GM12873 (cell line): ENCODE results near the gene HAPLN1.
A peak's percentile ranks its signal among the peaks of the same experiment; 100 is the strongest.

Experiments used
- TF ChIP-seq, protein P1 (sequence below): IDR thresholded peaks from 2 replicates; pipeline ENCODE4 v1.5.1; 2012; ENCODE audit warnings: low read depth, mild to moderate bottlenecking, moderate library complexity, low read length, control low read depth; ENCODE audit not compliant: insufficient read depth; ENCODE audit errors: missing control alignments

The HAPLN1 gene

DNA sequence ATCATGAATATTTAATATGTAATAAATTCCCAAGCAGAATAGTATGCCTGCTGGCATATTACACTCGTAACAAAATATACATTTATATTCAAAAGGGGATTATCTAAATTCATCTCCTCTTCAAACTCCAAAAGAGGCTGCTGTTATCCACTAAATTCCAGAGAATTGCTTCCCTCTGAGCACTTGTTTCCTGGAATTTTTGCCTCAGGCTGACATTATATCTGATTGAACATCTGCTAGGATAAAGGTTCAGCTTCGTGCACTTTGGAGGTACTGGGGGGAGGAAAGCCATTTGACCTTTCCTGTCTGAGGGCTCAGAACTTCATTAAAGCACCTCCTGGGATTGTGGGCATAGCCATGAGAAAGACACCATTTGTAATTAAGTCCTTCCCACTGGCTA is 4.3 kb upstream of the HAPLN1 start:
- TF ChIP-seq, protein P1, sequence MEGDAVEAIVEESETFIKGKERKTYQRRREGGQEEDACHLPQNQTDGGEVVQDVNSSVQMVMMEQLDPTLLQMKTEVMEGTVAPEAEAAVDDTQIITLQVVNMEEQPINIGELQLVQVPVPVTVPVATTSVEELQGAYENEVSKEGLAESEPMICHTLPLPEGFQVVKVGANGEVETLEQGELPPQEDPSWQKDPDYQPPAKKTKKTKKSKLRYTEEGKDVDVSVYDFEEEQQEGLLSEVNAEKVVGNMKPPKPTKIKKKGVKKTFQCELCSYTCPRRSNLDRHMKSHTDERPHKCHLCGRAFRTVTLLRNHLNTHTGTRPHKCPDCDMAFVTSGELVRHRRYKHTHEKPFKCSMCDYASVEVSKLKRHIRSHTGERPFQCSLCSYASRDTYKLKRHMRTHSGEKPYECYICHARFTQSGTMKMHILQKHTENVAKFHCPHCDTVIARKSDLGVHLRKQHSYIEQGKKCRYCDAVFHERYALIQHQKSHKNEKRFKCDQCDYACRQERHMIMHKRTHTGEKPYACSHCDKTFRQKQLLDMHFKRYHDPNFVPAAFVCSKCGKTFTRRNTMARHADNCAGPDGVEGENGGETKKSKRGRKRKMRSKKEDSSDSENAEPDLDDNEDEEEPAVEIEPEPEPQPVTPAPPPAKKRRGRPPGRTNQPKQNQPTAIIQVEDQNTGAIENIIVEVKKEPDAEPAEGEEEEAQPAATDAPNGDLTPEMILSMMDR = no peak

DNA sequence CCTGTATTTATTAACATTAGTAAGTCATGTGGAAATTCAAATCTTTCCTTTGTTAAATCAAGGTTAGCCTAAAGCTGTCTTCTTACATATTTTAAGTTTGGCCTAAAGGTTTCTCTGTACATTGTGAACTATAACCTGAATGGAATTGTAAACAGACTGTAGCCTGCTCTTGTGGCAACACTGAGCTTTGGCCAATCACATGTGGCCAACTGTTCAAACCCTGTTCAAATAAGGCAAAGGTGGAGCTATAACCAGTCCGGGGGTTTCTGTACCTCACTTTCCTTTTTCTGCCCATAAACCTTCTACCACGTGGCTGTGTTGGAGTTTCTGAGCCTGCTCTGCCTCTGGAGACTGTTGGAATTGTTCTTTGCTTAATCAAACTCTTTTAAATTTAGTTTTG is 3.3 kb upstream of the HAPLN1 start:
- TF ChIP-seq, protein P1 = no peak

DNA sequence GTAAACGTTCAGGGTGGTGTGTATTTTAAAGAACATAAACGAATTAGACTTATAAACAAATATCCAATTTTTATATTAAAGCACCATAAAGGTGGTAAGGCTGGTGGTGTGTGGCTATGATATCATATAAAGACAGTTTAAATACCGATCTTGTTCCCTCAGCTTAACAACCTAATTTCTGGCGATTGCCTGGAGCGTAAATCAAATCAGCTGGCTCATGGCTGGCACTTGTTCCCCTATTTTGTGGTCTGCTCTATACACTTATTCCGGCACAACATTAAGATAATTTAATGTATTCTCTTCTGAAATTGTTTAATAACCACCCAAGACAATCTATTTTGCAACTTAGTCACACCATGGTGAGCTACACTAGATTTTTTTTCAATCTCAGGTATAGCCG is 2.4 kb upstream of the HAPLN1 start:
- TF ChIP-seq, protein P1 = no peak

DNA sequence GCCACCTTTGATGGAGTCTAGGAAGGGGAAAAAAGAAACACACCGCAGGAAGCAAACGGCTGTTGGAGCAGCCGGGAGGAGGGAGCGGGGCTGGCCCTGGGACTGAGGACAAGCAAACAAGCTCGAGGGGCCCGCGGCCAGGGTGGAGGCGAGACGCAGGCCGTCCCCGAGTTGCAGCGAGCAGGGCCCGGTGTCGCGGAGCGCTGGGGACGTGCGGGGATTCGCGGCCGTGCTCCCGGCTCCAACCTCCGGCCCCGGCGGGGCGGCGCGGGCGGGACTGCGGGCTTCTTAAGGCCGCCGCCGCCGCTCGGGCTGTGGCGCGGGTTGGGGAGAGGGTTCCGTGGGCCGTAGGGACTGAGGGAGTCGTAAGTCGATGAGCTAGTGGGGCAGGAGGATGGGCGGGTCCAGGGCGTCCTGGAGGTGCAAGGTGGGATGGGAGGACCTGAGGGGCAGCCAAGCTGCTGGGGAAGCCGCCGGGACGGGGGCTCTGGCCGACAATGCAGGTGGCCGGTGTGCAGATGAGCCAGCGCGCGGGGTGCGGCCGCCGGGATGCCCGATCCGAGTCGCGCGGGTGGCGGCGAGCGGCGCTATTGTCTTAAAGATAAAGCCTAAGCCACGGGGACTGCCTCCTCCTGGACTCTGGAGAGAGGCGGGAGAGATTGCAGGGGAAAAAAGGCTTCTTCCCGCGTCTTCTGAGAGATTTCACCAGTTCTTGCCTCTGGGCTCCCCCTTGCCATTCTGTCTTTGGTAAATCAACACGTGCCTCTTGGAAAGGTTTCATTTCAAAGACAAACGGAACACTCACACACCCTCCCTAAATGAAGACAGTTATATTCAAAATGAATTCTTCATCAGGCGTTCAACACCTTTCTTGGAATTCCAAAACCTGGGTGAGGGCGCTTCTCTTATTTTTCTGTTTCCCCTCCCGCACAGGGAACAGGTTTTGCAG is 1.6 kb upstream of the HAPLN1 start:
- TF ChIP-seq, protein P1 = peak; percentile 26

DNA sequence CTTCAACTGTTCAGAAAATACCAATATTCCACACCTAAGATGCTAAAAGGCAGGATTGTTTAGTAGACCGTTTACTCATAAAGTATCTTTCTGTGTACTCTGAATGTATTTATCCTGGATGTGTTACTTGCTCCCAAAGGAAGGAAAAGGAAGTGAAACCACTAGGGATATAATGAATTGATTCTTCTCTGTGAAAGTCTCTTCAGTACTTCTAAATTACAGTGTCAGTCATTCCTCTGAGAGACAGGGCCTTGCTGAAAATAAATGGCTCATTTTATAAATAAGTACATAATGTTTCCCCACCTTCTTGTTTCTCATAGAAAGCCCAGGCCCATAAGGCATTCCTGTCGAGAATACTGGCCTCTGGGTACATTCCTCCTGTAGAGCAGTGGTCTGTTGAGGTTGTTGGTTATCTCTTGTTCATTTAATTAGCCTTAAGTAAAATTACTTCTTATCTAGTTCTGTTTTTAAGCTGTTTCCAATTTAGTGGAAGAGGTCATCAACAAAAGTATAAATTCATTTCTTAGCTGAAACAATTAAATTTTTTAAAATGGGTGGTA is 1.6 kb downstream of the HAPLN1 start:
- TF ChIP-seq, protein P1 = no peak

DNA sequence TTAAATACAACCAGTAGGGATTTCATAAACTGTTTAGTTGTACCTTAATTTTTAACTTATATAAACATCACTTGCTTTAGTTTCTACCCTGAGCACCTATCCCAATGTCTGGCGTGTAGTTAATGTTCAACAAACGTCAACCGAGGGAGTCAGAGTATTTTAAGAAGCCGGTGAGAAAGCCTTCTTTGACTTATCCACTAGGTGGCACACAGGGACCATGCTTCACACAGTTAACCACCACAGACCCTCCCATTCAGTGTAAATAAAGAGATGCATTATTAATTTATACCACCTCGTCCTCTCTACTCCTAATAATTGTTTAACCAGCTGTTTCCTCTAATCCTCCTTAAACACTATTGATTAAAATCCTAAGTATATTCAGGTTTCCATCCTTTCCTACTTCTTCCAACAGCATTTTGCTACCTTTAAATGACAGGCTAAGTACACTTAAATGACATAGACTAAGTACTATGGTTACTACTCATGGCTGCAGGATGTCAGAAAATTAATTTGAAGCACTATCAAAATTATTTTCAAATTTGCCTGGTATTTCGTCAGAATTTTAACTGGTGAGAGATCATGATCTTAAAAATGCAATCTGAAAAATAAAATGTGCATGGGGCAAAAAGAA is 2.3 kb downstream of the HAPLN1 start:
- TF ChIP-seq, protein P1 = peak; percentile 83
